SK-N-SH treated with all-trans-retinoic acid at 6 μM for 48 hours (cell line): Measurements from ENCODE around the gene CSF2.

Experiments
- ATAC-seq: fragments of 200-7000 bp; cut with Tn5 transposase; 3 replicates; pipeline ENCODE4 v1.9.1; 2020; ENCODE audit warnings: mild to moderate bottlenecking, moderate library complexity
- ARNTL ChIP-seq: fragments of 450-650 bp; formaldehyde crosslinking; IDR thresholded peaks from 2 replicates; pipeline ENCODE4 v1.5.0; 2020; ENCODE audit warnings: low read depth, mild to moderate bottlenecking, moderate library complexity, borderline replicate concordance
- BACH2 ChIP-seq: fragments of 250-450 bp; sonication (Bioruptor Pico); IDR thresholded peaks from 2 replicates; pipeline ENCODE4 v1.9.0; 2021; ENCODE audit warnings: mild to moderate bottlenecking, borderline replicate concordance
- CREB5 ChIP-seq: fragments of 250-450 bp; sonication (Bioruptor Pico); IDR thresholded peaks from 2 replicates; pipeline ENCODE4 v1.5.1; 2020; ENCODE audit warnings: low read depth, mild to moderate bottlenecking, moderate library complexity
- CSDC2 ChIP-seq: fragments of 250-450 bp; sonication (Bioruptor Pico); IDR thresholded peaks from 2 replicates; pipeline ENCODE4 v1.5.0; 2020; ENCODE audit warnings: mild to moderate bottlenecking, moderate library complexity
- CSRNP3 ChIP-seq: fragments of 250-450 bp; sonication (Bioruptor Pico); IDR thresholded peaks from 2 replicates; pipeline ENCODE4 v1.5.1; 2021; ENCODE audit warnings: mild to moderate bottlenecking, moderate library complexity
- GLIS3 ChIP-seq: fragments of 250-450 bp; sonication (Bioruptor Pico); IDR thresholded peaks from 2 replicates; pipeline ENCODE4 v1.5.0; 2020; ENCODE audit warnings: mild to moderate bottlenecking, moderate library complexity
- ISL1 ChIP-seq: fragments of 250-450 bp; sonication (Bioruptor Pico); IDR thresholded peaks from 2 replicates; pipeline ENCODE4 v2.1.2; 2022; ENCODE audit warnings: mild to moderate bottlenecking, moderate library complexity
- OSR1 ChIP-seq: fragments of 250-450 bp; sonication (Bioruptor Pico); IDR thresholded peaks from 2 replicates; pipeline ENCODE4 v1.8.0; 2022; ENCODE audit warnings: moderate library complexity, mild to moderate bottlenecking, inconsistent platforms
- PATZ1 ChIP-seq: fragments of 250-450 bp; sonication (Bioruptor Pico); IDR thresholded peaks from 2 replicates; pipeline ENCODE4 v1.8.0; 2020; ENCODE audit warnings: mild to moderate bottlenecking, moderate library complexity, borderline replicate concordance
- POU6F1 ChIP-seq: fragments of 250-450 bp; sonication (Bioruptor Pico); IDR thresholded peaks from 2 replicates; pipeline ENCODE4 v1.8.0; 2021; ENCODE audit warnings: low read depth, mild to moderate bottlenecking, moderate library complexity, borderline replicate concordance
- SNAI2 ChIP-seq: fragments of 250-450 bp; sonication (Bioruptor Pico); IDR thresholded peaks from 2 replicates; pipeline ENCODE4 v1.5.0; 2020; ENCODE audit warnings: mild to moderate bottlenecking, moderate library complexity
- TCF4 ChIP-seq: fragments of 250-450 bp; sonication (Bioruptor Pico); IDR thresholded peaks from 2 replicates; pipeline ENCODE4 v1.8.0; 2021; ENCODE audit warnings: mild to moderate bottlenecking, moderate library complexity, borderline replicate concordance
- TOX ChIP-seq: fragments of 250-450 bp; sonication (Bioruptor Pico); IDR thresholded peaks from 2 replicates; pipeline ENCODE4 v1.8.0; 2021; ENCODE audit warnings: mild to moderate bottlenecking, moderate library complexity, borderline replicate concordance
- TSHZ2 ChIP-seq: fragments of 250-450 bp; sonication (Bioruptor Pico); IDR thresholded peaks from 2 replicates; pipeline ENCODE4 v1.5.0; 2020; ENCODE audit warnings: mild to moderate bottlenecking, moderate library complexity
- ZC3H10 ChIP-seq: fragments of 250-450 bp; sonication (Bioruptor Pico); IDR thresholded peaks from 2 replicates; pipeline ENCODE4 v1.5.1; 2021; ENCODE audit warnings: mild to moderate bottlenecking, moderate library complexity
- ZFP3 ChIP-seq: fragments of 250-450 bp; sonication (Bioruptor Pico); IDR thresholded peaks from 2 replicates; pipeline ENCODE4 v1.5.0; 2020; ENCODE audit warnings: mild to moderate bottlenecking, moderate library complexity
- ZFP30 ChIP-seq: fragments of 450-650 bp; formaldehyde crosslinking; IDR thresholded peaks from 2 replicates; pipeline ENCODE4 v1.5.0; 2022; ENCODE audit warnings: mild to moderate bottlenecking, moderate library complexity
- ZNF565 ChIP-seq: fragments of 450-650 bp; formaldehyde crosslinking; conservative IDR thresholded peaks from 2 replicates; pipeline ENCODE4 v1.5.0; 2020; ENCODE audit warnings: low read depth, mild to moderate bottlenecking, moderate library complexity
- ZNF8 ChIP-seq: fragments of 450-650 bp; formaldehyde crosslinking; IDR thresholded peaks from 2 replicates; pipeline ENCODE4 v1.5.0; 2020; ENCODE audit warnings: mild to moderate bottlenecking, moderate library complexity

The CSF2 gene

GRCh38 chr5:132070460-132071337 lies 2.9 kb upstream of the CSF2 start (continued):
- TF ChIP-seq PATZ1 (CRISPR knock-in tag) (no peak), ZNF8 (CRISPR knock-in tag) (no peak)

- TF ChIP-seq SNAI2 (CRISPR knock-in tag) (no peak), CSRNP3 (CRISPR knock-in tag) (no peak), OSR1 (no peak), ZNF8 (CRISPR knock-in tag) (no peak), TSHZ2 (CRISPR knock-in tag) (no peak), ZFP30 (CRISPR knock-in tag) (no peak), ZFP3 (CRISPR knock-in tag) (no peak)
- no peak for ATAC-seq
Observed at GRCh38 chr5:132071338-132071707, 2.3 kb upstream of the CSF2 start.

GRCh38 chr5:132072070-132072469 lies 1.5 kb upstream of the CSF2 start:
- TF ChIP-seq ZC3H10 (no peak), ARNTL (no peak), BACH2 (CRISPR knock-in tag) (no peak), CSDC2 (CRISPR knock-in tag) (no peak), TSHZ2 (CRISPR knock-in tag) (no peak), TOX (CRISPR knock-in tag) (no peak), ZFP30 (CRISPR knock-in tag) (no peak), GLIS3 (CRISPR knock-in tag) (no peak), CSRNP3 (CRISPR knock-in tag) (no peak), PATZ1 (CRISPR knock-in tag) (no peak), ZFP3 (CRISPR knock-in tag) (no peak), OSR1 (no peak), CREB5 (no peak), TCF4 (no peak), SNAI2 (CRISPR knock-in tag) (no peak), ZNF8 (CRISPR knock-in tag) (no peak), ZNF565 (CRISPR knock-in tag) (no peak), ISL1 (CRISPR knock-in tag) (no peak), POU6F1 (CRISPR knock-in tag) (no peak)
- no peak for ATAC-seq
